Astrocyte (in vitro differentiated cells and primary cell): ENCODE measurements around the gene SPDL1.

ENCODE experiments used
- EZH2 ChIP-seq: IDR thresholded peaks from 2 replicates; pipeline ENCODE4 v1.6.1; 2012; ENCODE audit warnings: mild to moderate bottlenecking, low read length, inconsistent platforms; ENCODE audit not compliant: insufficient read depth
- TF ChIP-seq, protein P1 (sequence below): IDR thresholded peaks from 2 replicates; pipeline ENCODE4 v1.5.1; 2011; ENCODE audit warnings: low read depth, mild to moderate bottlenecking, inconsistent platforms, low read length, moderate library complexity; ENCODE audit not compliant: insufficient read depth

DNA sequence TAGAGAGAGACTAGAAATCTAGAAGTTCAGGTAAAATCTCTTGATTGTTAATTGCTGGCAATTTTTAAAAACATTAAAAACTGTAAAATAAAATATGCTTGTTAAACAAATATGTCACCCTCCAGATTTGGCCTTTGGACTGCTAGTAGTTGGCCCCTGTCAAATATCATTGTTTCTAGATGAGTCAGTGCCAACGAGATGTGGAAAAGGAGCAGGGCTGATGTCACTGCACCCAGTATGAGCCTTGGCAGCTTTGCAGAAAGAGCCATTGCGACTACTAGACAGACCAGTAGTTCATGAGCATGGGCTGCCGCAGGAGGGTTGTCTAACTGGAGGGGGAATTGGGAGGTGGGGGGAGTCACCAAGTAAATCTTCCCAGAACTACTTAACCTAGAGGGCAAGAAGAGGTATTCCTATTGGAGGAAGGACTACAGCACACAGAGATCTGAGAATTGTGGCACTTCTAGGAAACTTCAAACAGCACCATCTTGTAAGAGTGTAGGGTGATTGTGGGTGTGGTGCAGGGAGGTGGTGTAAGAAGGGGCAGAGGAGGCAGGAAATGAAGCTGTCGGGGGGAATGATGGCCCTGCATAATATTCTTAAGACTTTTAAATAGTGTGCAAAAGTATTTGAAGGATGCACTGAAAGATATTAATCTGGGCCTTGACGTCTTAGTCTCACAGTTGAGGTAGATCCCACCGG lies 46.4 kb downstream of the SPDL1 start:
- TF ChIP-seq, protein P1, sequence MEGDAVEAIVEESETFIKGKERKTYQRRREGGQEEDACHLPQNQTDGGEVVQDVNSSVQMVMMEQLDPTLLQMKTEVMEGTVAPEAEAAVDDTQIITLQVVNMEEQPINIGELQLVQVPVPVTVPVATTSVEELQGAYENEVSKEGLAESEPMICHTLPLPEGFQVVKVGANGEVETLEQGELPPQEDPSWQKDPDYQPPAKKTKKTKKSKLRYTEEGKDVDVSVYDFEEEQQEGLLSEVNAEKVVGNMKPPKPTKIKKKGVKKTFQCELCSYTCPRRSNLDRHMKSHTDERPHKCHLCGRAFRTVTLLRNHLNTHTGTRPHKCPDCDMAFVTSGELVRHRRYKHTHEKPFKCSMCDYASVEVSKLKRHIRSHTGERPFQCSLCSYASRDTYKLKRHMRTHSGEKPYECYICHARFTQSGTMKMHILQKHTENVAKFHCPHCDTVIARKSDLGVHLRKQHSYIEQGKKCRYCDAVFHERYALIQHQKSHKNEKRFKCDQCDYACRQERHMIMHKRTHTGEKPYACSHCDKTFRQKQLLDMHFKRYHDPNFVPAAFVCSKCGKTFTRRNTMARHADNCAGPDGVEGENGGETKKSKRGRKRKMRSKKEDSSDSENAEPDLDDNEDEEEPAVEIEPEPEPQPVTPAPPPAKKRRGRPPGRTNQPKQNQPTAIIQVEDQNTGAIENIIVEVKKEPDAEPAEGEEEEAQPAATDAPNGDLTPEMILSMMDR = no peak
- no peak for TF ChIP-seq EZH2
